ENCODE results near the gene MORC2. TPM values are rescaled to one million over a fixed set of nuclear protein-coding genes. Genes with fewer than 3 reads are reported as not detected.

The MORC2 gene
- polyA plus RNA-seq, 1 experiment = 9.0 TPM

- Histone ChIP-seq H3K4me3 (ENCODE audit: low read depth, low read length) (no peak overlapping the region), H3K36me3 (ENCODE audit: control insufficient read depth, insufficient read depth, low read length) (peaks cover 8% of the 10 kb centered on the region), H3K27me3 (ENCODE audit: control insufficient read depth, insufficient read depth, low read length) (no peaks in the 10 kb centered on the region)
- DNase-seq (ENCODE audit: low read depth) = no peak
- TF ChIP-seq CTCF (IDR thresholded peaks at IDR 0.05; ENCODE audit: insufficient read depth, low read depth, low read length) = no peak
- CTCF ChIA-PET = interaction anchor here (1.2 kb wide), 1 partner anchor 12 kb away, joined by 4 read pairs; no protein-coding TSS in a partner anchor
- POLR2A ChIA-PET = interaction anchor here (0.7 kb wide), 1 partner anchor 54 kb away, joined by 27 read pairs; no protein-coding TSS in a partner anchor
These were observed 13.4 kb downstream of the MORC2 start for GRCh38 chr22:30955153-30955552.

- H3K4me3 ChIP-seq (ENCODE audit: low read depth, low read length) = no peak overlapping the region
- ChIA-PET POLR2A (no interaction called here), CTCF (interaction anchor here (0.9 to 5.7 kb wide), 2 partner anchors 69 to 131 kb away, joined by 3 to 80 read pairs; partner anchors contain the start of gene SMTN)
- no peak for DNase-seq (ENCODE audit: low read depth)
- peaks cover 11% of the 10 kb centered on the region for H3K36me3 ChIP-seq (ENCODE audit: control insufficient read depth, insufficient read depth, low read length)
- H3K27me3 ChIP-seq (ENCODE audit: control insufficient read depth, insufficient read depth, low read length) = no peaks in the 10 kb centered on the region
- no peak for TF ChIP-seq CTCF (IDR thresholded peaks at IDR 0.05; ENCODE audit: insufficient read depth, low read depth, low read length)
These were observed 15.4 kb downstream of the MORC2 start for GRCh38 chr22:30953206-30953605.

- DNase-seq (ENCODE audit: low read depth) = no peak
- no peak overlapping the region for H3K4me3 ChIP-seq (ENCODE audit: low read depth, low read length)
- peaks cover 28% of the 10 kb centered on the region for H3K36me3 ChIP-seq (ENCODE audit: control insufficient read depth, insufficient read depth, low read length)
- TF ChIP-seq CTCF (IDR thresholded peaks at IDR 0.05; ENCODE audit: insufficient read depth, low read depth, low read length) = no peak
- no peaks in the 10 kb centered on the region for H3K27me3 ChIP-seq (ENCODE audit: control insufficient read depth, insufficient read depth, low read length)
- ChIA-PET POLR2A (no interaction called here), CTCF (interaction anchor here (0.6 to 5.7 kb wide), 15 partner anchors 9 to 281 kb away, joined by 3 to 80 read pairs (median 4); partner anchors contain the start of genes MORC2, SELENOM and SMTN)
These were observed 18.5 kb downstream of the MORC2 start for GRCh38 chr22:30949934-30950660.

GRCh38 chr22:30948930-30949342 lies 19.6 kb downstream of the MORC2 start:
- ChIA-PET POLR2A (no interaction called here), CTCF (interaction anchor here (0.7 to 5.7 kb wide), 11 partner anchors 8 to 283 kb away, joined by 4 to 80 read pairs (median 4); partner anchors contain the start of genes MORC2, SMTN and TUG1)
- TF ChIP-seq CTCF (IDR thresholded peaks at IDR 0.05; ENCODE audit: insufficient read depth, low read depth, low read length) = no peak
- peaks cover 34% of the 10 kb centered on the region for H3K36me3 ChIP-seq (ENCODE audit: control insufficient read depth, insufficient read depth, low read length)
- H3K27me3 ChIP-seq (ENCODE audit: control insufficient read depth, insufficient read depth, low read length) = no peaks in the 10 kb centered on the region
- DNase-seq (ENCODE audit: low read depth) = no peak
- no peak overlapping the region for H3K4me3 ChIP-seq (ENCODE audit: low read depth, low read length)

- CTCF ChIA-PET = interaction anchor here (1.0 to 5.7 kb wide), 9 partner anchors 11 to 285 kb away, joined by 3 to 101 read pairs (median 5); partner anchors contain the start of gene SMTN
- H3K4me3 ChIP-seq (ENCODE audit: low read depth, low read length) = no peak overlapping the region
- no peaks in the 10 kb centered on the region for H3K27me3 ChIP-seq (ENCODE audit: control insufficient read depth, insufficient read depth, low read length)
- POLR2A ChIA-PET = no interaction called here
- DNase-seq (ENCODE audit: low read depth) = no peak
- peak; percentile 61 for TF ChIP-seq CTCF (IDR thresholded peaks at IDR 0.05; ENCODE audit: insufficient read depth, low read depth, low read length)
- peaks cover 34% of the 10 kb centered on the region for H3K36me3 ChIP-seq (ENCODE audit: control insufficient read depth, insufficient read depth, low read length)
These were observed 20.6 kb downstream of the MORC2 start for GRCh38 chr22:30947816-30948454.
